GM19438 (cell line): Measurements from ENCODE around the gene EMX2.
"Not testable (repeated sequence)": the region's sequence is repeated elsewhere in the genome, so short reads cannot be mapped to it uniquely, and the experiment has no call there.

Experiments used
- ATAC-seq: cut with Tn5 transposase; IDR thresholded peaks from one replicate; pipeline ENCODE4 v1.9.1; 2021; ENCODE audit warnings: low read depth; ENCODE audit not compliant: unreplicated experiment

The EMX2 gene

DNA sequence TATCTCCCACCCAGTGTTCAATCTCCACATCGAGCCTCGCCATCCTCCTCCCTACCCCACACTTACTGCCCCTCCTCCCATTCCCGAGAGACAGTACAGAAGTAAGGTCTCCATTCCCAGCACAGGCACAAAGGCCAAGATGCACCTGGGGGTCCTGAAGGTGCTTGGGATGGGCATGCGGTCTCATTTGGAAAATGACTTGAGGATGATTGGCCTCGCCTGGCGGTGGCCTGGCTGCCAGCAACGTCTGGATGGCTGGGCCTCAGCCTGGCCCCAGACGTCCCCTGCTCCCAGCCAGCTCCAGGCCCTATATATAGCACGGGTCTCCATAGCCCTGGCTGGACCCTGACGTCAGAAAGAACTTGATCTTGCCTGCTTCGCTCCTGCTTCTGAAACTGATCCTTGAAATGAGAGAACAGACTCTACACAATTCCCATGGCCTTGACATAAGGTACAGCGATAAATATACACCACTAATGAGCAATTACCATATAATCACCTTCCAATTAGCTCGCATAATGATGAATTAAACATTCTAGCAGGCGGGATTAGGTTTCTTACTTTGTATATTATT lies 11.8 kb downstream of the EMX2 start:
- ATAC-seq: no peak

- no peak for ATAC-seq
These were observed 12.5 kb downstream of the EMX2 start for GRCh38 chr10:117555017-117555416.

- no peak for ATAC-seq
These were observed 13.3 kb downstream of the EMX2 start for GRCh38 chr10:117555863-117556262.

DNA sequence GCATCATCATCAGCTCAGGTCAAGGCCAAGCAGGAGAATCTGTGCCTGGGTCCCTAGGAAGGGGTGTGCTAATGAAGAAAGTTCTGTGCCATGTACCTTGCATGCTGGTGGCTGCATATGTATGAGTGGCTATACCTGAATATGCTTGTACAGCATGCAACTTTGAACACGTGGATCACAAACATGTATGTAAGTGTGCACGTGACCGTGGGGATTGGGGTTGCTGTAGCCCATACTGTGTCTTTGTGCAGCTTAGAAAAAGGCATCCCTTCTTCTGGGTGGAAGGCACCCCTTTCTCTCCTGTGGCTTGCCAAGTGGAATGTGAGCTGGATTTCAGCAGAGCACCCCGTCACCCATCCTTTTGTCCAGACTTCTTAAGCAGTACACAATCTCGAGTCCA lies 13.8 kb downstream of the EMX2 start:
- no peak for ATAC-seq

DNA sequence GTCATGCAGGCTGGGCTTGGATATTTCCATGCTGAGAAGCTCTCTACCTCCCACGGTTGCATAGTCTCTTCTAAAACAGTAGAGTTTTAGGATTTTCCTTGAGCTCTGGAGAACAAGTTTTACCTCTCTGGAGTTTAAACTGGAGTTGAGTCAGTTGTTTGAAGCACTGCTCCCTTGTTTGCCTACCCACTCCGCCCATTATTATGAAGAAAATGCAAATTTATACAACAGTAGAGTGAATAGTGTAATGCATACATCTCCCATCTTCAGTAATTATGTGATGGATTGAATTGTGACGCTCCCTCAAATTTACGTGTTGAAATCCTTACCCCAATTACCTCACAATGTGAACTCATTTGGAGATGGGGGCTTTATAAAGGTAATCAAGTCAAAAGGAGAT lies 17.2 kb downstream of the EMX2 start:
- ATAC-seq: no peak

- no peak for ATAC-seq
These were observed 18.4 kb downstream of the EMX2 start for GRCh38 chr10:117560942-117561341.

DNA sequence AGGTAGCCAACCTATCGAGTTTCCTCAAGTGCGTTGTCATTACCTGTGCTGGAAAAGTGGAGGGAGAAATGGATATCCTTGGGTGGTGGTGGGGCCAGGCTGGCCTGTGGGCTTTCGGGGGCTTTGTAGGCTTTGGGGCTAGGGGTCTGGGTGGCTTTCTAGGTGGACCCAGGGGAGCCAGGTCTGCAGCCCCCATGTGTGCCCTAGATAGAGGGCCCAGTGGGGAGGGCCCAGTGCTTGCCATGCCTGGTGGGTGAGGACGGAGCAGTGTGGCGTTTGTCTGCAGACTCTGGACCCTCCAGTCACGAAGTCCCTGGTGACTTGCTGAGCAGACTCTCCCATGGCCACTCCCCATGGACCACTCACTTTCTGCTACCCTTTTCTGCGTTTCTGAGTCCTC lies 19.7 kb downstream of the EMX2 start:
- no peak for ATAC-seq

DNA sequence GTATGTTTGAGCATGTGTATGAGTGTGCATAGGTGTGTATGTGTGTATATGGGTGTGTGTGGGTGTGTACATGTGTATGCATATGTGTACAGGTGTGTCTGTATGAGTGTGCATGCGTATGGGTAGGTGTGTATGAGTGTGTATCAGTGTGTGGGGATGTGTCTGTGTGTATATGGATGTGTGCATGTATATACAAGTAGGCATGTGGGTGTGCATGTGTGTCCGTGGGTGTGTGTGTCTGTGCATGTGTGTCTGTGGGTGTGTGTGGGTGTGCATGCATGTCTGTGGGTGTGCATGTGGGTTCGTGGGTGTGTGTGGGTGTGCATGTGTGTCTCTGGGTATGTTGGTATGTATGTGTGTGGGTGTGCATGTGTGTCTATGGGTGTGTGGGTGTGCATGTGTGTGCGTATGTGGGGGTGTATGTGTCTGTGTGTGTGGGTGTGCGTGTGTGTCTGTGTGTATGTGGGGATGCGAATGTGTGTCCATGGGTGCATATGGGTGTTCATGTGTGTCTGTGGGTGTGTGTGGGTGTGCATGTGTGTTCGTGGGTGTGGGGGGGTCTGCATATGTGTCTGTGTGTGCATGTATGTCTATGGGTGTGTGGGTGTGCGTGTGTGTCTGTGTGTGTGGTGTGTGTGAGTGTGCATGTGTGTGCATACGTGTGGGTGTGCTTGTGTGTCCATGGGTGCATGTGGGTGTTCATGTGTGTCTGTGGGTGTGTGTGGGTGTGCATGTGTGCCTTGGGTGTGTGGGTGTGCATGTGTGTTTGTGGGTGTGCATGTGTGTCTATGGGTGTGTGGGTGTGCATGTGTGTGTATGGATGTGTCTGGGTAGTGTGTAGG lies 20.6 kb downstream of the EMX2 start:
- no peak for ATAC-seq

DNA sequence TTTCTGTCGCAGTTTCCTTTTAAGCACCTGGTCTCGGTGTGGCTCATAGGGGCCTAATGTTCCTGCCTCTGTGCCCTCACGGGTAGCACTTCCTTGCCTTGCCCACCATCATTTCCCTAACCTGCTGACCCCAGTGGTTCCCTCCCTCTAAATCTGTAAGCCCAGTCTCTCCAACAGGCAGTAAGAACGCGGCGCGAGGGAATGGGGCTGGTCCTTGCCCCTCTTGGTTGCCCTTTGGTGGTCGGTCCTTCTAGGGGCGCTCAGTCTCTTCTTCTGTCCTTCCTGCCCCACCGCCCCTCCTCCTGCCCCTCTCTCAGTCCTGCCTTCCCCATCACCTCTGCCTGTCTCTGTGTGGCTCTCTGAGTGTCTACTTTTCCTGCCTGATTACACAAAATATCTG lies 21.2 kb downstream of the EMX2 start:
- no peak for ATAC-seq

DNA sequence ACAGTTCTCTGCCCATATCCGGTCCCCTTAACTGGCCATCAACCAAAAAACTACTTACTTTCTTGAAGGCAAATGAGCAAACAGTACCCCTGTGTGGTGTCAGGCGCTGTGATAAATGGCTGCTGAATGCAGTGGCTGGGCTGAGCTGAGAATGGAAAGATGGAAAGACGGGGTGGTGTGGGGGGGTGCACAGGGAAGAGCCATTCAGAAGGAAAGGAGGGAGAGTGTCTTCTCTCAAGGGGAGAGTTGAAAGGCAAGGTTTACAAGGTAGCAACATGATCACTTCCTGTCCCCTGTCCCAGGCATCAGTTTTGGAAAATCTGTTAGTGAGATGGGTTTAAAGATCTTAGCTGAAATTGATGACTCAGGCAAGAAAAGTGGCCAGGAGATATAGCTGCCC lies 22.5 kb downstream of the EMX2 start:
- ATAC-seq: no peak

- ATAC-seq: no peak
These were observed 25.8 kb downstream of the EMX2 start for GRCh38 chr10:117568334-117568733.

DNA sequence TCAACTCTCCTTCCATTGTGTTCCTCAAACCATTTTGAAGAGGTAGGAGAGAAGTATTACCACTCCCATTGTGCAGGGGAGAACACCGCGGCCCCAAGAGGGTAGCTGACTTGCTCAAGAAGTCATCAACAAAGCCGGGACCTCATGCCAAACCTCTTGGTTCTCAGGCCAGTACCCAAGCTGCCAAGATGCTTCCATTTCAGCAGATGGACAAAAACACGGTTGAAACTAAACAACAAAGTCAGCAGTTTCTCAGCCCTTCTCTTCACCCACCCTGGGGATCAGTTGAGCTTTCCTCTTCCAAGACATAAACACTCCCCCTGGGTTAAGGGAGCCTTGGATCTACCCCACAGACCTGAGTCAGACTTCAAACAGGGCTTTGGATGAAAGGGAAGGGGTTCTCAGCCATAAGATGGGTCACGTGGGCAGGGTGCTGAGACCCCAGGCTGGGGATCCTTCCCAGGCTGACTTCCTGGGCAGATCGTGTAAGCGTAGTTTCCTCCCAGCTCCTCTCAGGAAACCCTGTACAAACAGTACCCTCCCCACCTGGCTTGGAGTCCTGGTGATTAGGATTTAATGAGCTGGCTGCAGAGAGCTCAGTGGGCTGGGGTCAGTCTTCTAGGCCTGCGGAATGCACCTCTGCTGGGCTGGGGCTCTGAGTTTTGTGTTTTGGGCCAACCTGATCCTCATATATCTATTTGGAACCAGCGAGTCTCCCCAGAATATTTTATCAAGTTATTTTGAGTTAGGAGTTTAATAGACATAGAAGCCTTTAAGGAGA lies 27.3 kb downstream of the EMX2 start:
- ATAC-seq: no peak

DNA sequence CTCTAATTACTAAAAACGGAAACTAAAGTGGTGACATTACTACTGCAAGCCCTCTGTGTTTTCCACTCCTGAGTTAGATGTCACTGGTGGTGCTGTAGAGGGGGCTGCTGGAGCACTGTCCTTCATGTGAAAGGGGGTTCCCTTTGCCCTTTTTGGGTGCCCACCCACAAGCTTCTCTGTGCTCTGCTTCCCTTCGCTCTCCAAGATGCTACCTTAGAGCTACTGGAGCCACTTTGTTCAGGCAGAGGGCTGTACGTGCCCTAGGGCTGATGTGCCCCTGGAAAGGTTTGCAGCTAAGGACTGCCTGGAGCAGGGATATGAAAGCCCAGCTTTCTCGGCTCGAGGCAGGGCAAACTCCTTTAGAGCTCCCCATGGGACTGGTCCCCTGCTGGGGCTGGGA lies 28.3 kb downstream of the EMX2 start:
- ATAC-seq: no peak

- no peak for ATAC-seq
These were observed 32.1 kb downstream of the EMX2 start for GRCh38 chr10:117574498-117575146.

DNA sequence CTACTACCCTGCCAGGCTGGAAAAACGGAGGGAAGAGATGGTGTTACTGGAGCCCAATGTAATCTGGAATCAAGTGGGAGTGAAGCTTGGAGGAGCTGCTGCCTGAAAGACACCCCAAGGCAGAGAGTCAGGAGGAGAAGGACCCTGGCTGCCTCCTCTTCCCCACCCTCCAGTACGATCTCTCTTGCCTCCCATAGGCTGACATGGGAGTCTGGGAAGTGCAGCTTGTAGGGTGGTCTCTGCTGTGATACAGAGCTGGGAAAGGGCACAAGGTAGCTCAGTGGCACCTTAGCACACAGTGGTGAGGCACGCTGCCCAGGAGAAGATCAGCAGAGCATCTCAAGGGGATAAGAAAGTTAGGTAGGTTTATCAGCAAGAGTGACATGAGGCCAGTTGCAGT lies 35.9 kb downstream of the EMX2 start:
- ATAC-seq: no peak

DNA sequence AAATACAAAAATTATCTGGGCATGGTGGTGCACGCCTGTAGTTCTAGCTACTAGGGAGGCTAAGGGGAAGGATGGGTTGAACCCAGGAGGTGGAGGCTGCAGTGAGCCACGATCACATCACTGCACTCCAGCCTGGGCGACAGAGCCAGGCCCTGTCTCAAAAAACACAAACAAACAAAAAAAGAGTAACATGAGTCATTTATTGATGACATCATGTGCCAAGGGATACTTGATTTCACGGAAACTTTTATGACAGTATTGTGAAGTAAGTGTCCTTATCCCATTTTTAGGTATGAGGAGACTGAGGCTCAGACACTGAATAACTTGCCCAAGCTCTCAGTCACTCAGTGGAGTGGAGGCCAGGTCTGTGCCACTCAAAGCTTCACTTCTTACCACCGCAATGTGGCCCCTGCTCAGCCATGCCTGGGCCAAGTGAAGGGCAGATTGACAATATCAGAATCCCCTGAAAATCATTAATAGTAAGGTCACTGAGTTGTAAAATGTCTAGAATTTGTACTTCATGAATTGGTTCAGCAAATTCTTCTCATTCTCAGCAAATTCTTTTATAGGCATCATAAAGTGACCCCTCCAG lies 36.5 kb downstream of the EMX2 start:
- ATAC-seq: no peak

- no peak for ATAC-seq
These were observed 39.4 kb downstream of the EMX2 start for GRCh38 chr10:117581961-117582360.

- not testable (repeated sequence) for ATAC-seq
These were observed 42.3 kb downstream of the EMX2 start for GRCh38 chr10:117584831-117585230.

DNA sequence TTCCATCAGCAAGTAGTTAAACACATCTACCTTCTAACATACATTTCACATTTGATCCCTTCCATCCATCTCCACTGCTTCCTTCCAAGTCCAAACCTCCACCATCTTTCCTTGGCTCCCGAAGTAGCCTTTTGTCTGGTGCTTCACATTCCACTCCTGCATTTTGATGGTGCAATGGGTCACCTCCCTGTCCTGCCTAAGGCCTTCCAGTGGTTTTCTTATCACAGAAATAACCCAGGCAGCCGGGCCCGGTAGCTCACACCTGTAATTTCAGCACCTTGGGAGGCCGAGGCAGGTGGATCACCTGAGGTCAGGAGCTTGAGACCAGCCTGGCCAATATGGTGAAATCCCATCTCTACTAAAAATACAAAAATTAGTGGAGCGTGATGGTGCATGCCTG lies 44.5 kb downstream of the EMX2 start:
- no peak for ATAC-seq

DNA sequence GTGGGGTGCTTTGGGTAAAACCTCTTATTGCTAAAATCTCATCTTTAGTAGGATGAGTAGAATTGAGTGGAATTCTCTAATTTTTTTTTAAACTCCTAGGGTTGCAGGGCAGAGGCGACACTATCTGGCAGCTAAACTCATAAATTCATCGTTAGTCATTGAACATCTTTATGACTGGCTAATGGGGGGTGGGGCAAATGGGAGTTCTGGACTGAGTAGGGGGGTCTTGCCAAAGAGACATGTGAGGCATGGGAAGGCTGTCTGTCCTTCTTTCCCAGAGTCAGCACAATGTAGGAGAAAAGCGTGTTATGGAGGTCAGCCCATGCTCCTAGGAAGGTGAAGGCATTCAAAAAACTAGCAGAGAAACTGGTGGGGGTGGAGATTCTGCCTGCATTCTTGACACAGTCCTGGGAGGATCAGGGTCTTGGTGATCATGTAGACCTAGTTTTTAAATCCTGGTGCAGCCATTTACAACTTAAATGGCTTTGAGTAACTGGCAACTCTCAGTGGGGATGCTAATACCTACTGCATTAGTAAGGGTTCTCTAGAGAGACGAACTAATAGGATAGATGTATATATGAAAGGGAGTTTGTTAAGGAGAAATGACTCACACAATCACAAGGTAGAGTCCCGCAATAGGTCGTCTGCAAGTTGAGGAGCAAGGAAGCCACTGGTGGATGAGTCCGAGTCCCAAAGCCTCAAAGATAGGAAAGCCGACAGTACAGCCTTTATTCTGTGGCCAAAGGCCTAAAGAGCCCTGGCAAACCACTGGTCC lies 47.7 kb downstream of the EMX2 start:
- no peak for ATAC-seq
